Hypothalamus (tissue), 51 donors: ENCODE measurements around the gene SMPX.

Experiments used
- DNase-seq, 51 donors: peaks; one replicate each; lab custom pipeline; 2025; lab: John Stamatoyannopoulos, UW

The SMPX gene

GRCh38 chrX:21745756-21746155 lies 12.2 kb downstream of the SMPX start:
- DNase-seq = peak in 18 of 51 donors; percentile 0 to 21 (median 4)

GRCh38 chrX:21744721-21745120 lies 13.2 kb downstream of the SMPX start:
- DNase-seq = no peak

- DNase-seq = no peak
Observed at GRCh38 chrX:21744060-21744459, 13.9 kb downstream of the SMPX start.

DNA sequence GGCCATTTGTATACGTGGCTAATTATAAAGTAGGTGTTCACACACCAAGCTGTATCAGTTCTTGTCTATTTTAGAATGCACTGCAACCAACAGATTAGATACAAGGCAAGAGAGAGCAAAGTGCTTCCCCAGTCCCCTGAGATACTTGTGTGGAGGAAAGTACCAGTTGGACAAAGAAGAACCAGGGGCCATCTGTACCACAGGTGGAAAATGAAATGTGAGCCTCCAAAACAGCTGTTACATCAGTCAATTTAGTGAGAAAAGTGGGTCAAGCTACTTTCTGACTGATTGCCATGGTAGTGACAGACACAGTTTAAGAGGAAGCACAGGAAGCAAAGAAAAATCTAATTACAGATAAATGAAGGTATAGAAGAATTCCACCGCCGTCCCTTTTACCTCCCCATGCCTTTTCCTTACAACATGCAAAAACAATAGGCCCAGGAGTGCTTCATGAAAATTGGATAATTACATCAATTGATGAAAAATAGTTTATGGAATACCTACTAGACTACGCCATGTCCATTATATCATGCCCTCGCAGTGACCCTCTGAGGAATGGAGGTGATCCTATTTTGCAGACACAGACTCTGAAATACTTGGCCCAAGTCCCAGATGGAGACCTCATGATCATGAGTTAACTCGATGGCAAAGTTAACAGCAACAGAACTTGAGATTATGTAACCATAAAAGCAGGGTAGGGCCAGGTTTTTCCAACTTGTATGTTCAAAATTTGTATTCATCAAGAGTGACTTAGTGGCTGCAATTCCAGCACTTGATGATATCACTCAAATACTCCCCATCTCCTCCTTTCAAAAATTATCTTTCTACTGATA lies 15.8 kb downstream of the SMPX start:
- no peak for DNase-seq

DNA sequence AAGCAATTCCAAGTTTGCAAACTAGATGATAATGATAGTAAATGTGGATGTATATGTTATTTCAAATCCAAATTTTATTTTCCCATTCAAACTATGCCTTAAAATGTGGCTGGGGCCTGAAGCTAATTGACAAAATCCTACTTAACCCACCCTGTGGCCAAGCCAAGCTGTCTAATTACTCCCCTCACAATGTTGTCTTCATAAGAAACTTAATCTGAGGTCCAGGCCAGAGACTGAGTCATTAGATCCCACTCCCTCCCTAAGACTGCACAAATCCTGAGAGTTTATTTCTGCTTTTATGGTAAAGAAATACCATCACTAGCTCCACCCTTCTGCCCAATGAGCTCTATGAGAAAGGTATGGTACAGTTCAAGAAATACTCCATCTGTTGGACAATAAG lies 16.6 kb downstream of the SMPX start:
- no peak for DNase-seq

- no peak for DNase-seq
Observed at GRCh38 chrX:21740329-21741274, 17.3 kb downstream of the SMPX start.

DNA sequence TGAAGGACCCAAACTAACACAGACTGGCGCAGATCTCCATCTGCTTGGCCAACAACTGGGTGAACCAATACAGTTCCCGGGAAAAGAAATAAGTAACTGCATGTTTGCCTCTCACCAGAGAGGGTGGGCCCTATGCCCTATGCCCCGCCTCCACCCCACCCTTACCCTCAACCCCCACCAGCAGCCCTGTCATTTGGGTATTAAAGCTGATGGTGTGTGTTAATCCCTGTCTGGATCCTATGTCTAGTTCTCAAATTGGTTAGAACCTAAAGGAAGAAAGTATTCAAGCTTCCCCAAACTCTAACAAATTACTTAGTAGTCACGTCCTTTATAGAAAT lies 19.0 kb downstream of the SMPX start:
- no peak for DNase-seq

GRCh38 chrX:21738210-21738949 lies 19.5 kb downstream of the SMPX start:
- no peak for DNase-seq

- no peak for DNase-seq
Observed at GRCh38 chrX:21735768-21736127, 22.2 kb downstream of the SMPX start.

GRCh38 chrX:21735038-21735767 lies 22.7 kb downstream of the SMPX start:
- DNase-seq = no peak

DNA sequence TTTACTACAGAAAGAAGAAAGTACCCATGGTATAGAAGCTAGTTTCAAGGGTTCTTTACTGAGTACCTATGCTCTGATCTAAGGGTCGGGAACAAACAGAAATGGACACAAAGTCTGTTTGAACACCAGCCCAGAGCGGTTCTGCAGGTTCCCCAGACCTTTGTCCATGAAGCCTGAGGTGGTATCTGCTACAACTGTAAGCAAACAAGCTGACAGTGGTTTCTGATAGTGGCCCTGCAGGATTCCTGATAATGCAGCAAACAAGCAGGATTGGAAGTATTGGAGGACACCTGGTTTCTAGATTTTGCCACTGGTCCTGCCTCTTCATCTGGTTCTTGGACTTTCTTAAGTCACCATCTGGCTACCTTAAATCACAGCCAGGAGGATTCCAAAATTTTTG lies 23.7 kb downstream of the SMPX start:
- DNase-seq = no peak

DNA sequence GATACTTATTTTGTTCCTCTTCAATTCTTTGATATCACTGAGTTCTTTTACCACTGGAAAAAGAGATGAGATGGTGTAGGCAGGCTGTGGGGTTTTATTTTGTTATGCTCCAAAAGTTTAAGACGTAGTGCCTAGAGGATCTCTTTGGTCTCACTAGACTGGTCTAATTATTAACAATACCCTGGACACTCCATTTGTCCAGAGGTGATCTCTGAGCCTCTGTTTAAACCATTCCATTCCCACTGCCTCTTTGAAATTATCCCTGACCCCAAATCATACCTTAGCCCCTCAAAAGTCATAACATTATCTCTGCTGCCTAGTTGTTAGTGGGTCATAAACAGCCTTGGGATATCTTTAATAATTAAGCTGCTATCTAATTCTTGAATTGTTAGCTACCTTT lies 24.2 kb downstream of the SMPX start:
- no peak for DNase-seq

GRCh38 chrX:21730026-21730425 lies 27.9 kb downstream of the SMPX start:
- no peak for DNase-seq

- DNase-seq = no peak
Observed at GRCh38 chrX:21728276-21728968, 29.5 kb downstream of the SMPX start.

DNA sequence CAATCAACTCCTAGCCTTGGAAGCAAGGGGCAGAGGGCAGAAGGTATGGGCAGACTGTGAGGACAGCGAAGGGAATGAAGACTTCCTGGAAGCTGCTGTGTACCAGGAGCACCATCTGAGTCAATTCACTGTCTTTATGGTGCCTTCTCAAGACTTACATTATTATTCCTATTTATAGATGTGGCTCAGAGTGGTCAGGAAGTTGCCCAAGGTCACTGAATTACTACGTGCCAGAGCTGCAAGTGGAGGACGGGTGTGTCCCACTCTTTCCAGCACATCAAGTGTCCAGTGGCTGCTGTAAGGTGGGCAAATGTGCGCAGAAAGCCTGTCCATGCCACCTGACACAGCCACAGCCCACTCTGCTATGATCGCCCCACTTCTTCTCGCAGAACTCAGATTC lies 32.0 kb downstream of the SMPX start:
- DNase-seq = no peak

DNA sequence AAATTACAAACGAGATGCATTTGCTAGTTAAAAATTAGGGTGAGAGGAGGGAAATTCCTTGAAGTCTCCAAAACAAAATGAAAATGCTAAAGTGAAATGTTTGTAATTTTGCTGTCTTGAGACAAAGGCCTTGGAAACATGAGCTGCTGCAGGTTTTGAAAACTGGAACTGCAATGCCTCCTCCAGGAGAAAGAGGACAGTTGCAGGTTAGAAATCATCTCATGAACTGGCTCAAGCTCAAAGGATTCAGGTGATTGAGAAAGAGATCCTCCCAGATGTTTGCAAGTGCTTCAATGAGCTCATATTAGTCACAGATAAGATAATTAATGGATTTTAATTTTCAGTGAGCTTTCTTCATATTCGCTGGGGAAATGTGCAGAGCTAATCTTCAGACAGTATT lies 32.4 kb downstream of the SMPX start:
- DNase-seq = peak in 2 of 51 donors; percentile 0

- no peak for DNase-seq
Observed at GRCh38 chrX:21723814-21724213, 34.1 kb downstream of the SMPX start.

DNA sequence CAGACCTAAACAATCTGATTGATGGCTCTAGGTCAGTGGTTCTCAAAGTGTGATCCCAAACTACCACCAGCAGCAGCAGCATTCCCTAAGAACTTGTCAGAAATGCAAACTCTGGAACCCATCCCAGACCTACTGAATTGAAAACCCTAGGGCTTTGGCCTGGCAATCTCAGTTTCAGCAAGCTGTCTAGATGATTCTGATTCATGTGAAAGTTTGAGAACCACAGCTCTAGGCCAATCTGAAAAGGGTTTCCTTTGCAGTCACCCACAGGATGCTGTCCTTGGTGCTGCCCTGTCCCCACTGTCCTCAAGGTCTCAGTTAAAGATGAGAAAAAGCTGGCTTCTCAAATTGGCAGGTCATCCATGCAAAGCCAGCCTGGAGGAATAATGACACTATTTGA lies 34.8 kb downstream of the SMPX start:
- no peak for DNase-seq

GRCh38 chrX:21721195-21721594 lies 36.7 kb downstream of the SMPX start:
- DNase-seq = no peak

- DNase-seq = no peak
Observed at GRCh38 chrX:21718575-21718974, 39.3 kb downstream of the SMPX start.
